ENCODE results near the gene NPHP4.

GRCh38 chr1:5994713-5995621, 2.7 kb upstream of the NPHP4 start:
- TF ChIP-seq POLR2AphosphoS5 (IDR thresholded peaks at IDR 0.05; ENCODE audit: borderline replicate concordance, low read depth, low read length) (no peak), EZH2 (IDR thresholded peaks at IDR 0.05) (no peak), FOXP2 (optimal IDR thresholded peaks at IDR 0.05; ENCODE audit: control extremely low read depth, extremely low read length, insufficient read depth) (no peak)

Measured in SK-N-MC (cell line).